ENCODE measurements around the gene MTUS2. TPM values are rescaled to one million over a fixed set of nuclear protein-coding genes. Genes with fewer than 3 reads are reported as not detected.

The MTUS2 gene
- total and polyA plus RNA-seq, 9 of the 15 experiments (the other 6 are each of a cell fraction or from before 2014, with no cell fraction given): 0.01 to 0.28 (median 0.06) TPM; not detected in 1

DNA sequence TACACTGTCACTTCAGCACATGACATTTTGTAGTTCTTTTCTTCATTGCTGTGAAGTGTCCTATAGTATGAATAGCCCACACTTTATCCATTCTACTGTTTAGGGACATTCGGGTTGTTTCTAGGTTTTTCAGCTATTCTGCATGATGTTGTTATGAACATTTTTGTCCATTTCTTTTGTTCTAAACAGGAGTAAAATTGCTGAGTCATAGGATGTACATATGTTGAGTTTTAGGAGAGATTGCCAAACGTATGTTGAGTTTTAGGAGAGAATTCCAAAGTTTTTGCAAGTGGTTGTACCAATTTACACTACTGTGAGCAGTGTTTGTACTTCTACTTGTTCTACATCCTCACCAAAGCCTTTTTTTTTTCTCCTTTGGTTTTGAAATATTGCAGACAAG is 115.0 kb downstream of the MTUS2 start:
- H3K9ac ChIP-seq (ENCODE audit: insufficient read depth in 1 of 2, low read depth in 2 of 2, low read length in 2 of 2): no peak overlapping the region
- no peaks in the 10 kb centered on the region for H3K79me2 ChIP-seq (ENCODE audit: control insufficient read depth, insufficient read depth, low read length)
- ATAC-seq (no peak), DNase-seq (ENCODE audit: extremely low read depth in 1 of 4, low spot score in 3 of 4) (no peak), FAIRE-seq (no peak)
- WGBS (ENCODE audit: insufficient coverage, low coverage, missing lambda C conversion rate): 5% methylated on average over 2 of the region's 2 CpGs
- intact Hi-C loops (cut with micrococcal nuclease): no loop called here
- no peak overlapping the region for H2AFZ ChIP-seq (ENCODE audit: low read depth, low read length)
- H3K9me3 ChIP-seq (replicated peaks; ENCODE audit: control insufficient read depth, insufficient read depth, low read depth, low read length): no peaks in the 10 kb centered on the region
- H3K9me1 ChIP-seq (ENCODE audit: control insufficient read depth, insufficient read depth, low read length): no peaks in the 10 kb centered on the region
- POLR2A ChIA-PET: no interaction called here
- in situ Hi-C loops (cut with MboI): no loop called here
- no peak overlapping the region for H3K27ac ChIP-seq (ENCODE audit: extremely low read depth, low read depth, low read length)
- CTCF ChIA-PET (ENCODE audit: low intra/inter-chr PET ratio): interaction anchor here (0.7 kb wide), 1 partner anchor 1573 kb away, joined by 3 read pairs; no protein-coding TSS in a partner anchor
- no peaks in the 10 kb centered on the region for H3K27me3 ChIP-seq (ENCODE audit: control insufficient read depth in 2 of 2, insufficient read depth in 2 of 2, low read length in 2 of 2)
- H3K4me1 ChIP-seq (replicated peaks in 1 of 2; ENCODE audit: control insufficient read depth in 2 of 2, insufficient read depth in 2 of 2, low read length in 2 of 2): no peaks in the 10 kb centered on the region
- H4K20me1 ChIP-seq (replicated peaks; ENCODE audit: control insufficient read depth, insufficient read depth, low read length): no peaks in the 10 kb centered on the region
- H3K4me2 ChIP-seq (ENCODE audit: insufficient read depth, low read length): no peak overlapping the region
- no peaks in the 10 kb centered on the region for H3K36me3 ChIP-seq (ENCODE audit: control insufficient read depth, insufficient read depth, low read length)
- peak; percentile 63 for TF ChIP-seq MAFF (IDR thresholded peaks at IDR 0.05; ENCODE audit: low read length)
- TF ChIP-seq FOXK1 (CRISPR knock-in tag; IDR thresholded peaks at IDR 0.05; ENCODE audit: borderline replicate concordance): no peak
- TF ChIP-seq C11orf30 (IDR thresholded peaks at IDR 0.05; ENCODE audit: low read depth): peak; percentile 43; the same call in 1 of the 2 replicates
- TF ChIP-seq RFX5 (IDR thresholded peaks at IDR 0.05; ENCODE audit: low read depth, low read length): no peak
- no peak for TF ChIP-seq LARP7 (IDR thresholded peaks at IDR 0.05)
- TF ChIP-seq ZNF316 (IDR thresholded peaks at IDR 0.05): peak; percentile 75
- peak; percentile 77 for TF ChIP-seq MAFG (tag; conservative IDR thresholded peaks at IDR 0.05)
- TF ChIP-seq, protein P1, sequence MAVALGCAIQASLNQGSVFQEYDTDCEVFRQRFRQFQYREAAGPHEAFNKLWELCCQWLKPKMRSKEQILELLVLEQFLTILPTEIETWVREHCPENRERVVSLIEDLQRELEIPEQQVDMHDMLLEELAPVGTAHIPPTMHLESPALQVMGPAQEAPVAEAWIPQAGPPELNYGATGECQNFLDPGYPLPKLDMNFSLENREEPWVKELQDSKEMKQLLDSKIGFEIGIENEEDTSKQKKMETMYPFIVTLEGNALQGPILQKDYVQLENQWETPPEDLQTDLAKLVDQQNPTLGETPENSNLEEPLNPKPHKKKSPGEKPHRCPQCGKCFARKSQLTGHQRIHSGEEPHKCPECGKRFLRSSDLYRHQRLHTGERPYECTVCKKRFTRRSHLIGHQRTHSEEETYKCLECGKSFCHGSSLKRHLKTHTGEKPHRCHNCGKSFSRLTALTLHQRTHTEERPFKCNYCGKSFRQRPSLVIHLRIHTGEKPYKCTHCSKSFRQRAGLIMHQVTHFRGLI (CRISPR knock-in tag; IDR thresholded peaks at IDR 0.05): no peak
- TF ChIP-seq ZEB2 (IDR thresholded peaks at IDR 0.05): no peak
- TF ChIP-seq NFE2L1 (tag; IDR thresholded peaks at IDR 0.05; ENCODE audit: borderline replicate concordance, low read depth): peak; percentile 58; the same call in 1 of the 2 replicates
- TF ChIP-seq, protein P2, sequence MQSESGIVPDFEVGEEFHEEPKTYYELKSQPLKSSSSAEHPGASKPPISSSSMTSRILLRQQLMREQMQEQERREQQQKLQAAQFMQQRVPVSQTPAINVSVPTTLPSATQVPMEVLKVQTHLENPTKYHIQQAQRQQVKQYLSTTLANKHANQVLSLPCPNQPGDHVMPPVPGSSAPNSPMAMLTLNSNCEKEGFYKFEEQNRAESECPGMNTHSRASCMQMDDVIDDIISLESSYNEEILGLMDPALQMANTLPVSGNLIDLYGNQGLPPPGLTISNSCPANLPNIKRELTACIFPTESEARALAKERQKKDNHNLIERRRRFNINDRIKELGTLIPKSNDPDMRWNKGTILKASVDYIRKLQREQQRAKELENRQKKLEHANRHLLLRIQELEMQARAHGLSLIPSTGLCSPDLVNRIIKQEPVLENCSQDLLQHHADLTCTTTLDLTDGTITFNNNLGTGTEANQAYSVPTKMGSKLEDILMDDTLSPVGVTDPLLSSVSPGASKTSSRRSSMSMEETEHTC (IDR thresholded peaks at IDR 0.05): no peak
- no peak for TF ChIP-seq RBM34 (IDR thresholded peaks at IDR 0.05; ENCODE audit: borderline replicate concordance, insufficient read depth, low read length)
- no peak for TF ChIP-seq KAT7 (CRISPR knock-in tag; IDR thresholded peaks at IDR 0.05; ENCODE audit: borderline replicate concordance)
- no peak for TF ChIP-seq NKRF (IDR thresholded peaks at IDR 0.05; ENCODE audit: borderline replicate concordance)
- peak; percentile 39; the same call in 1 of the 2 replicates for TF ChIP-seq NFE2 (IDR thresholded peaks at IDR 0.05; ENCODE audit: low read depth)
- TF ChIP-seq MAFK (IDR thresholded peaks at IDR 0.05; ENCODE audit: low read length): peak; percentile 47; the same call in 1 of the 2 replicates
- H3K4me3 ChIP-seq: no peak overlapping the region
- BruUV-seq (replicated peaks): no TSS peak

Measured in K562 (cell line).